DMS53 treated with DMSO at 0.1 percent for 48 hours (cell line): ENCODE results near the gene NQO2.

Experiments
- DNase-seq: peaks from one replicate; lab custom pipeline; 2025; ENCODE audit not compliant: unreplicated experiment; lab: John Stamatoyannopoulos, UW

The NQO2 gene, protein sequence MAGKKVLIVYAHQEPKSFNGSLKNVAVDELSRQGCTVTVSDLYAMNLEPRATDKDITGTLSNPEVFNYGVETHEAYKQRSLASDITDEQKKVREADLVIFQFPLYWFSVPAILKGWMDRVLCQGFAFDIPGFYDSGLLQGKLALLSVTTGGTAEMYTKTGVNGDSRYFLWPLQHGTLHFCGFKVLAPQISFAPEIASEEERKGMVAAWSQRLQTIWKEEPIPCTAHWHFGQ

DNA sequence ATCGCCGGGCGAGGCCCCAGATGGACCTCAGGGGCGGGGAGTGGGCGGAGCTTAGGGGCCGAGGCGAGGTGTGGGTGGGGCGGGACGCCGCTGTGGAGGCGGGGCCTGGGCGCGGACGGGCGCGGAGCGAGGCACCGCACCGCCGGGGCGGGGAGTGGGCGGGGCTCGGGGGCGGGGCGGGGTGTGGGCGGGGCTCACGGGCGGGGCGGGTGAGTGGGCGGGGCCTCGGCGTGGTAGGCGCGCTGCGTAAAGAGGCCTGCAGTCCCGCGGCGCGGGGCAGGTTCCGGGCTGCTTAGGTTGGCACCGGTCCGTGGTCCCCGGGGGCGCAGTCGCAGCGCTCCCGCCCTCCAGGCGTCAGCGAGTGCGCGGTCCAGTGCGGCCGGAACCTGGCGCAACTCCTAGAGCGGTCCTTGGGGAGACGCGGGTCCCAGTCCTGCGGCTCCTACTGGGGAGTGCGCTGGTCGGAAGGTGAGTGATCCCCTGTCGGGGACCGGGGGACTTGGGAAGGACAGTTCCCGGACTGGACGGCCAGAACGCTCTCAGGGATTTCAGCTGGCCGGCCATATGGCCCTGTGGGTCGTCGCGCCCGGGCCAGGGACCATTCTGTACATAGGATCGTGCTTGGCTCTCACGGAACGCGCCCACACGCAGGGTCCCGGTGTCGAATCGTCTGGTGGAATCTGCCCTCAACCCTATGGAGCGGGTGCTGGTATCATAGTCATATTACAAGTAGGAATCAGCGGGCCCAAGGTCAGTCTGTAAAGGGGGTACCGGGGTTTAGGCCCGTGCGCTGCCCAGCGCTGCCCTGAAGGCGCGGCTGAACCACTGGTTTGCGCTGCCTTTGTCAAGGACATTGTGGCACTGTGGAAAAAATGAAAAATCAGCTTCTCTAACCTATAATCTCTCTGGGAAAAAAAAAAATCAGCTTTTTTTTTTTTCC lies at the start of gene NQO2:
Gene NQO2 (plus strand): TSS at position 277 of the 940 bp plus-strand sequence. CDS start 6,659 bp downstream, outside the sequence.
- DNase-seq = peak; percentile 76

DNA sequence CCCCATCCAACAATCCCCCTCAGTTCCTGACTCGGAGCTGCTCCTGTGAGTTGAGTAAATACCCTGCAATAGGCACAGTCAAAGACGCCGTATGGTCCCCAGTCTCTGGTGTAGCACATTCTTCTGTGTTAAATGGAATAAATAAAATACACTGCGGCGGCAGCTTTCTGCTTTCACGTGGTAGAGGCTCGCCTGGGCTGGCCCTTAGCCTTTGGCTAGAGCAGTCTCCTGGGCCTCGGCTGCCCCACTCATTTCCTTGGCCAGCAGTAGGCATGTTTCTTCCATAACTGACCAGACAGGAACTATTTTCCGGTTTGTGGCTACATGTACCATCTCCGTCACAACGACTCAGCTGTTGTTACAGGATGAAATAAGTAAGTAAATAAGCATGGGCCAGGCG lies 49.0 kb upstream of the NQO2 start:
- no peak for DNase-seq

DNA sequence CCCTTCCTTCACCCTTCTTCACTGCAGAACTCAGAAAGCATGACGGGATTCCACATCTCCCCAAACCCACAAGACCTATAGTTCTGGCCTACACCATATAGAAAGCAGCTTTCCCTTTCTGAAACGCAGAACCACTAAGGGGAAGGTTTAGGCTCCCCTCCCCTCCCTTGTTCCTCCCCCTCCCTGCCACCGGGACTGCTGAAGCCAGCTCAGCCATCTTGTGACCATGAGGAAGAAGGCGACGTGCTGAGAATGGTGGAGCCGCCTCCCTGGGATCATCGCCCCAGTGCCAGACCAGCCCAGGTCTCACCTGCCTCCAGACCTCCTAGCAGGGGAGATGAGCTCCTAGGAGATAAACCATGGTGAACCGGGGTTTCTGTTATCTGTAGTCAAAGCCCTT lies 48.0 kb upstream of the NQO2 start:
- DNase-seq = no peak

DNA sequence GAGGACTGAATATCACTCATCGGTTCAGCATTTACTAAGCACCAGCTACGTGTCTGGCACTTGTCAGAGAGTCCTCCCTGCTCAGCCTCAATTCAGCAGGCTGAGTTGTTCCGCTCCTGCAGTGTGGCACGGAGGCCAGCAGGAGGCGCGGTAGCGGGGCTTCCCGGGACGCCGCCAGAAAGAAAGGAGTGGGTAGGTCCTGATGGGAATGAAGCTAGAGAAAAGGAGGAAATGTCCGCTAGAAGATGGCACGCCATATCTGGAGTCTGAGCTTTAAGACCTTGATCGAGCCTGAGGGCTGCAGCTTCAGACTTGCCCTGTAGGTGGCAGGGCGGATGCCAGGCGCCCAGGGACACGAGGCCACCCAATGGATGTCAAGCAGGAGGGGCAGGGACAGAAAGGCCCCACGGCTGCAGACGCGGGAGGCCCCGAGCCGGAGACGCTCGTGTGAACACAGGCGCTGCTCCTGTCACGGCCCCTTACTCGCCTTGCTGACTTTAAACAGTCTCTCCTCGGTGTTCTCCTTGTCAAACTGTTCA lies 47.1 kb upstream of the NQO2 start:
- DNase-seq = peak; percentile 85

DNA sequence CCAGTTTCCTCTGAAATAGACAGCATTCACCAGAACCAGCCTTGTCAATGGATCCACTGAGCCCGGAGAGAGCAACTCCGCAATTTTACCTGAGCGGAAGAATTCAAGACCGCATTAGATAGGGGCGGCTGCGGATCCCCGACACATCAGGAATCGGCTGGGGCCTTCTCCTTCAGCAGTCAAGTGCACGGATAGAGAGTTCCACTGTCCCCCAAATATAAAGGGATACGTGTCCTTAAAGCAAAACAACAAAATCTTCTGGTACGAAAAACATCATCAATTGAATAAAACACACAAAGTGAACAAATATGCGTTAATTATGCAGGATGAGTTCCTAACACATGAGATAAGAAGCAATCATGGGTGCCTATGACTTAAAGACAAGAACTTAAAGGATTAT lies 46.6 kb upstream of the NQO2 start:
- DNase-seq = no peak

DNA sequence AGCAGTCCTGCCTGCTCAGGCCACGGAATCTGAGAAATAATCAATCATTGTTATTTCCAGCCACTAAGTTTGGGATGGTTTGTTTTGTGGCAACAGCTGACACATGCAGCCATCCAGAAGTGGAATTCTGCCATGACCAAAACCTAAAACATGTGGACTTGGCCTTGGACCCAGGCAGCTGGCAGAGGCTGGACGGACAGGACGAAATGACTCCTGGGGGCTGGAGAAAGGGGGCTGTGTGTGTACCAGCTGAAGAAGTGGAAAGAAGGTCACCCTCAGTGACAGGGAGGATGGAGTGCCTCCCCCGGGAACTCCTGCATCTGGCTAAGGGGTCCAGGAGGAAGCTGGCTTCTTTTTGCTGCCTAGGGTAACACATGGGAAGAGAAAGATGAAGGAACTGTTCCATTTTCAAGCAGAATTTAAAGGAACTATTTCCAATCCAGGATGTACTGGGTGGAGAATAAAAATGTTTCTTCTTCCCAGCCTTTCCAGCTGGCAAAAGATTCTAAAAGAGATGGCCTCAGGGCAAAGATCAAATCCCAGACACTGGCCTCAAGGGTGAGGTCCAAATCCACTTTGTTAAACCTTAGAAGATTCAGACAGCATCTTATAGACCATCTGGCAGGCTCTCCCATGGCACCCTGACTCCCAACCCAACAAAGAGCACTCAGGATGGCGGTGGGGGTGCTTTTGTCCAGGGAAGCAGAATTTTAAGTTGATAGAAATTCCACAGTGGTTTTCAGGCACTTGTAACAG lies 42.6 kb upstream of the NQO2 start:
- no peak for DNase-seq

DNA sequence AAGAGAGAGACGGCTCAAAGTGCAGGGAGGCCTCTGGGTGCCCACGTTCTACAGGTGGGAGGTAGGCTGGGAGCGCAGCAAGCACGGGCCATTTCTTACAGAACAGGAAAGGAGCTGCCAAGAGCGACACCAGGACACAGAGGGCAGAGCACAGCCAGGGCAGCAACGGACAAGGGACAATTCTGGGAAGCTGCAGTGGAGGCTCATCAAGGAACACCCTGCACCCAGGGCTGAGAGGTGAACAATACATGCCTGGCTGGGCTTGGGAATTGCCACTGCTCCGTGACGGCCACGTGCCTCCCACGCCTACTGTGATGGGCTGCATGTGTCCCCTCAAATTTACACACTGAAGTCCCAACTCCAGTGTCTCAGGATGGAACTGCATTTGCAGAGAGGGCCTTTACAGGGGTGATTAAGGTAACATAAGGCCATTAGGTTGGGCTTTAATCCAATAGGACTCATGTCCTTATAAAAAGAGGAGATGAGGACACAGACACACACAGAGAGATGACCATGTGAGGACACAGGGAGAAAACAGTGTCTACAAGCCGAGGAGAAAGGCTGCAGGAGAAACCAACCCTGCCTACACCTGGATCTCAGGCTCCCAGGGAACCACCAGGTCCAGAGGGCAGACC lies 41.9 kb upstream of the NQO2 start:
- DNase-seq = no peak

DNA sequence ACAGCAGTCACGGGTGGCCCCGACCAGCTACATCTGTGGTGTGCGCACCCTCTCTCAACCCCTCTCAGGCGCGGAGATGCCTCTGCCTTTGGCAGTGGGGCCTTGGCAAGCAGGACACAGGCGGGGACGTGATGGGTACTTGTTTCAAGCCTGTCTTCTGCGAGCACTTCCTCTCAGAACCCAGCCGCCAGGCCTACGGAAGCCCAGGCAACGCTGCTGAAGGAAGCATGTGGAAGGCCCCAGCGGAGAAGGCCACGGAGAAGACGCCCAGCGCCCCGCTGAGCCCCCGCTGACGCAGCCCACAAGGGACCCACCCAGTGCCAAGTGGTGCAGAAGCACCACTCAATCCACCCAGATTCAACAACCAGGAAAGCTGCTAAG lies 41.4 kb upstream of the NQO2 start:
- no peak for DNase-seq

DNA sequence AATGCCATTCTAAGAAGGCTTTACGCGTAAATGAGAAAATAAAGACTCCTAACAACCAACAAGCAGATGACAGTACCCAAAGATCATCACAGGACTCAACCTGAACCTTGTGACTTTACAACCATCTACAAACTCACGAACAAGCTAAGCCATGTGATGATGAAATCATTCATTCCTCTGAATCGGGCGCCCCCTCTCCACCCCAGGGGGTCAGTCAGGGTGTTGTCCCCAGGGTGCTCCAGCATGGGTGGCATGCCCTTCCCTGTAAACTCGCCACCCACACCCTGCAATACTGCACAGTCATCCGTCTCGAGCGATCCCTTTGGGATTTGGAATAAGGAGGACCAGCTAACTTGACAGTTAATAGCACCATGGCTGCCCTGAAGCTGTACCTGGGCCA lies 40.9 kb upstream of the NQO2 start:
- no peak for DNase-seq

DNA sequence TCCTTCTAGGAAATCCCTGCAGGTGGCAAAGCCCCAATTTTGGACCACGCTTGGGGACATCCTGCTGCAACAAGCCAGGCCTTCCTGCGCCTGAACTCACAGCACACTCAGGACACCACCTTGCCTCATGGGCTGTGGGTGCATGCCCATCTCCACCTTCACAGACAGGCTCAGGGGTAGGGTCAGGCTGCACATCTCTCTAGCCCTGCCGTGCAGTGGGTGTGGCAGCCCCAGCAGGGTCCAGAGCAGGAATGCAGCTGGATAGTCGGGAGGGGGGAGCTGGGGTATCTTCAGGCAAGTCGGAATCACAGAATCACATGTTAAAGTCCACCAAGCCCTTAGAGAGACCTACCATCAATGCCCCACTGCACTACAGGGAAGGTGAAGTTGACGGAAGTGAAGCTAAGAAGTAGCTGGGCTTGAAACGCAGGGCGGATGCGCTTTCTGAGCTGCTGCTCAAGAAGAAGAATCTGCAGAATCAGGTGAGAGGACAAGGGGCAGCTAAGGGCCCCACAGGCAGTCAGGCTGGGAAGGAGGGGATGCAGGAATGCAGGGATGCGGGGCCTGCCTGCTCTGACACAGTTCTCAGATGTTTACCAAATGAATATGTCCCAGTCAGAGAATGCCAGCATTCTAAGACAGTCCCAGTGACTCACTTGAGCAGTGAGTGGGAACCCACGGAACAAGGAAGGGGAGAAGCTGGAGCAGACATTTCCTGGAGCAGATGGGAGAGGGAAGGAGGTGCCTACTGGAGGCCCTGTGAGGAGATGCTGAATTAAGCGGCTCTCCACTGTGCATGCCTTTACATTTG lies 39.6 kb upstream of the NQO2 start:
- no peak for DNase-seq

DNA sequence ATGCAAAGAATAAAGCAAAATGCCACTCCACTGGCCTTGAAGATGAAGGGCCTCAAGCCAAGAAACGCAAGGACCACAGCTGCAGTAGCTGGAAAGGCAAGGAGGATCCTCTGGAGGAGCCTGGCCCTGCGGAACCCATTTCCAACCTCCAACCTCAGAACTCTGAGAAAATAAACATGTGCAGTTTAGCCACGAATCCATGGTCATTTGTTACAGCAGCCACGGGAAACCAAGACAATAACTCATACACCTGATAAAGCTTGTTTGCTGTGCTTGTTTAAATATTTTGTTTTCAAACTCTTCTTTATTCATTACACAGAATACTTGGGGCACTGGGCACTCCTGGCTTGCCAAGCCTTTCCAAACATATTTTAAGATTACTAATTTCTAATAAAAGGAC lies 38.8 kb upstream of the NQO2 start:
- no peak for DNase-seq

DNA sequence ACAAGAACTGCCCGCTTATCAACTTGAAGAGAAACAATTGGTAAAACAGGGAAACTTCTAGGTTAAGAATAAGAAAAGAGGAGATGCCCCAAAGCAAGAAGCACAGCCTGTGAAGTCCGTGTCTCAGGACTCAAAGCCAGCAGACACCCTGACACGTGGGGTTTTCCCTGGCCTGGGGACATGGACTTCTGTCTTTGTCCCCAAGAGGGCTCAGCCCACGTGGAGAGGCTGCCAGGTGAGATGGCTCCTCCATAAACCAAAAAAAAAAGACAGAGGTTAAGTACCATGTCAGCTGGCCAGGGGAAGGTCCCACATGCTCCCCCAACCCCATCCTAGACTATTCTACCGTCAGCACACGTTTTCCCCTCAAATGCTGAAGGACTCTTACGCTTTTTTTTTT lies 38.2 kb upstream of the NQO2 start:
- DNase-seq = no peak

DNA sequence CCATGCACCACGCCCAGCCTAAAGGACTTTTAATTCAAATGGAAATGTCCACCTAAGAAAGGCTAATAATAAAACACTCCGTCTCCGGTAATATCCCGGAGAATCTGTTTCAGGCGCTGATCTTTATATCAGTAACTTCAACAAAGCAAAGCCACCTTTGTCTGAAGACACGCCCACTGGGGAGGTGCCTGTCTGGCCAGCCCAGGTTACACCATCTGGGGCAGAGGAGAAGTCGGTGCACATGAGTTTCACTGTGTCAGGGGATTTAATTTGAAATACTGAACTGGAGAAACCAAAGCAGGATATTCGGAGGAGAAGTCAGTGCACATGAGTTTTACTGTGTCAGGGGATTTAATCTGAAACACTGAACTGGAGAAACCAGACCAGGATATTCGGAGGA lies 37.7 kb upstream of the NQO2 start:
- no peak for DNase-seq

DNA sequence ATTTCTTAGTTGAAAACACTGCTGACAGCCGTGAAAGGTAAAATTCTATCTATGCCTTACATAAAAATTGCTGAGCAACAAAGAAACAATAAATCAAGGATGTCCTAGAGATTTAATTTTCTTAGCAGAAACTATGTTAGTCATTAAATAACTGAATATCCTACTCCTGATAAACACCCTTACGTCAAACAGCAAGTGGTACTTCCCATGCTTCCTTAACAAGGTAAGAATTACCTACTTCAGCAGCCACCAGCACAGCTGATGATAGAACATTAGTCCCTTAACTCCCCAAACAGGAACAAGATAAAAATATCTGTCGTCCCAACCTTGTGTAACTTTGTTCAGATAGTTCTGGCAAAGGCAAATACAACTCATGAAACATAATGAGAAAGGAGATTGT lies 37.1 kb upstream of the NQO2 start:
- no peak for DNase-seq

DNA sequence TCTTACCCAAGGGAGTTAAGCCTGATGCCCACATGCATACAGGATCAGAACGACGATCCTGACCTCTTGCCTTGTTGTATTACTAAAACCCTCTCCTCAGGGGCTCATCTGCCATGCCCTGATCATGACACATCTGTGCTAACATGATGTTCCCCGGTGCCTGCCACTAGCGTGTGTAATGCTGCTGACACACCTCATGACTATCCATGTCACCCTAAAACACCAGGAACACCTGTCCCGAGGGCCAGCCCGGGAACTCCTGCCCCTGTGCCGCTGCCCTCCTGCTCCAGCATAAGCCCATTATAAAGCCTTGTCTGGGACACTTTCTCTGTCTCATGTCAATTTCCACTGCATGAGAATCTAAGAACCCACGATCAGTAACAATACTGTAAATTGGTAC lies 35.9 kb upstream of the NQO2 start:
- no peak for DNase-seq

DNA sequence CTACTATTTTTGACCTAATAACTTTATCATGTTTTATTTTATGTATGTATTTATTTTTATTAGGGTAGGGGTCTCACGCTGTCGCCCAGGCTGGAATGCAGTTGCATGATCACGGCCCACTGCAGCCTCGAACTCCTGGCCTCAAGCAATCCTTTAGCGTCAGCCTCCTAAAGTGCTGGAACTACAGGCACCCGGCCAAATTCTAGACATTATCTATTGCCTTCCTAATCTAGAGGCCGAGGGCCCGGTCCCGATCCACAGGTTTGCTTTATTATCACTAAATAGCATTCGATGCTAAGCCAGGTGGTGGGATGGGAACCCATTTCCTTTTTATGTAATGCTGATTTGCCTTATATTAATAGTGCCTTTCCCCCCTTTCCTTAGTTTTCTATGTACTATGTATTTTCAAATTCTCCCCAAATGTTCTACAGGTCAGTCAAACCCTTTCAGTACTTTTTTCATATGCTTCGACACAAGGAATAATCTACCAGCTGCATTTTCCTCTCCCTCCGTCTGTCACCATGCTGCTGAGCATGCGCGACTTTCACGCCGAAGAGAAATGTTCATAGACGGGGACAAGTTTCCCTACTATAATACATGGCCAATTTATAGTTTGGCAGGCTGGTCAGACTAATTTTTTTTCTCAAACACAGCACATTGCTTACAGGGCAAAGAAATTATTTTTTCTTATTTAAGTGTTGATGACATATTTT lies 34.7 kb upstream of the NQO2 start:
- no peak for DNase-seq

DNA sequence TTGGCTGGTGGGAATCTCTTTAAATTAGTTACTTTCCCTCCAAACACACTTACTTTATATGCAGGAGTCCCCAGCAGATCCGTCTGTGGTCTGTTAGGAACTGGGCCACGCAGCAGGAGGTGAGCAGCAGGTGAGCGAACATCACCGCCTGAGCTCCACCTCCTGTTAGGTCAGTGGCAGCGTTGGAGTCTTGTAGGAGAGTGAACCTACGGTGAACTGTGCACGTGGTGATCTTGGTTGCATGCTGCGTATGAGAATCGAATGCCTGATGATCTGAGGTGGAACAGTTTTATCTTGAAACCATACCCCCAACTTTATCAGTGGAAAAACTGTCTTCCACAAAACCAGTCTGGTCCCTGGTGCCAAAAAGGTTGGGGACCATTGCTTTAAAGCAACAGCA lies 33.3 kb upstream of the NQO2 start:
- no peak for DNase-seq

DNA sequence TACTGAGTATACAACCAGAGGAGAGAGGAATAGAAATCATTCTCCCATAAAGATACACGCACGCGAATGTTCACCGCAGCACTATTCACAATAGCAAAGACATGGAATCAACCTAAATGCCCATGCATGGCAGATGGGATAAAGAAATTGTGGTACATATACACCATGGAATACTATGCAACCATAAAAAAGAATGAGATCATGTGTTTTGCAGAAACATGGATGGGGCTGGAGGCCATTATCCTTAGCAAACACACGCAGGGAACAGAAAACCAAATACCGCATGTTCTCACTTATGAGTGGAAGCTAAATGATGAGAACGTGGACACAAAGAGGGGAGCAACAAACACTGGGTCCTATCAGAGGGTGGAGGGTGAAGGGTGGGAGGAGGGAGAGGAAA lies 31.8 kb upstream of the NQO2 start:
- no peak for DNase-seq

DNA sequence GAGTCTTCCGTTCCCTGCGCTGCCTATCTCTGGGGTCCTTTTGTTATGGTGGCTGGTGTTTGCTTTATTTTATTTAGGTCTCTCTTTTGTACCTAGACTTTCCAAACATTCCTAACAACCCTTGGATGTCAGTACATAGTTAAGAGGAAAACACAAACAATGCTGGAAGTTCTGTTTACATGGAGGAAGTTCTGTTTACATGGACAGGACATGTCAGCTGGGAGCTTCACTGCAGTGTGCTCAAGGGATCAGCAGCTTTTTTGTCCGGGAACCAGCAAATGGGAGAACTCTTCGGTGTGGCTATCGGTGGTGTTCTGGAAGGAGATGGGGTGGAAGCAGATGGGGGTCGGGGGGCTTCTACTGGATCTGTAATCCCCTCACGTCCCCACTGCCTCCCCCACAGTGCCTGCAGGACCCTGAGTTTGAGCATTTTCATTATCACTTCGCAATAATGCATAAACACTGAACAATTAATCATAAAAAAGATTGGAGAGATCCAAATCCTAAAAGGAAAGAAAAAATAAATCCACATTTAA lies 31.0 kb upstream of the NQO2 start:
- DNase-seq = no peak
